CD1c-positive myeloid dendritic cell (primary cell): Measurements from ENCODE around the gene SH3BP4.
"Not testable (repeated sequence)": the region's sequence is repeated elsewhere in the genome, so short reads cannot be mapped to it uniquely, and the experiment has no call there.

ENCODE experiments used
- DNase-seq: peaks from one replicate; pipeline ENCODE4 v3.0.0-alpha.2; 2016; ENCODE audit errors: extremely low spot score

The SH3BP4 gene

GRCh38 chr2:235056768-235057167 lies 105.0 kb downstream of the SH3BP4 start:
- DNase-seq, result no peak

- not testable (repeated sequence) for DNase-seq
Measured at GRCh38 chr2:235057616-235058015, 105.8 kb downstream of the SH3BP4 start.

- no peak for DNase-seq
Measured at GRCh38 chr2:235059161-235059560, 107.3 kb downstream of the SH3BP4 start.

GRCh38 chr2:235061656-235062055 lies 109.8 kb downstream of the SH3BP4 start:
- DNase-seq, result no peak

- DNase-seq, result no peak
Measured at GRCh38 chr2:235063471-235063961, 111.7 kb downstream of the SH3BP4 start.

- no peak for DNase-seq
Measured at GRCh38 chr2:235064976-235065375, 113.2 kb downstream of the SH3BP4 start.

GRCh38 chr2:235066490-235066889 lies 114.7 kb downstream of the SH3BP4 start:
- no peak for DNase-seq

GRCh38 chr2:235066895-235067294 lies 115.1 kb downstream of the SH3BP4 start:
- no peak for DNase-seq

GRCh38 chr2:235068701-235069100 lies 116.9 kb downstream of the SH3BP4 start:
- no peak for DNase-seq

- DNase-seq, result no peak
Measured at GRCh38 chr2:235070063-235070706, 118.4 kb downstream of the SH3BP4 start.

- no peak for DNase-seq
Measured at GRCh38 chr2:235073868-235074413, 122.1 kb downstream of the SH3BP4 start.

- no peak for DNase-seq
Measured at GRCh38 chr2:235077046-235077445, 125.2 kb downstream of the SH3BP4 start.

GRCh38 chr2:235078182-235078581 lies 126.4 kb downstream of the SH3BP4 start:
- DNase-seq, result no peak

- no peak for DNase-seq
Measured at GRCh38 chr2:235078914-235079472, 127.2 kb downstream of the SH3BP4 start.

GRCh38 chr2:235080101-235080500 lies 128.3 kb downstream of the SH3BP4 start:
- DNase-seq, result no peak

- DNase-seq, result no peak
Measured at GRCh38 chr2:235082578-235083338, 130.9 kb downstream of the SH3BP4 start.

GRCh38 chr2:235083822-235084221 lies 132.0 kb downstream of the SH3BP4 start:
- no peak for DNase-seq

- DNase-seq, result no peak
Measured at GRCh38 chr2:235084424-235084823, 132.6 kb downstream of the SH3BP4 start.

- no peak for DNase-seq
Measured at GRCh38 chr2:235085476-235085875, 133.7 kb downstream of the SH3BP4 start.

- no peak for DNase-seq
Measured at GRCh38 chr2:235086481-235087184, 134.8 kb downstream of the SH3BP4 start.

- DNase-seq, result no peak
Measured at GRCh38 chr2:235087832-235088495, 136.1 kb downstream of the SH3BP4 start.
